Endodermal cell (in vitro differentiated cells): Measurements from ENCODE around the gene ATP13A2. TPM values are rescaled to one million over a fixed set of nuclear protein-coding genes. Genes with fewer than 3 reads are reported as not detected.
"Not testable (repeated sequence)": the region's sequence is repeated elsewhere in the genome, so short reads cannot be mapped to it uniquely, and the experiment has no call there.

Experiments used
- DNase-seq: peaks from one replicate; pipeline ENCODE4 v3.0.0-alpha.2; 2017
- H3K27ac ChIP-seq: 2 replicates; pipeline ENCODE4 v1.5.1; 2013; ENCODE audit warnings: mild to moderate bottlenecking, low read depth, low read length, moderate library complexity
- H3K27me3 ChIP-seq: 2 replicates; pipeline ENCODE4 v1.6.1; 2013; ENCODE audit warnings: mild to moderate bottlenecking, low read length, moderate library complexity; ENCODE audit not compliant: insufficient read depth, control insufficient read depth, poor library complexity, severe bottlenecking
- H3K36me3 ChIP-seq: 2 replicates; pipeline ENCODE4 v1.7.0; 2013; ENCODE audit warnings: mild to moderate bottlenecking, low read length, moderate library complexity; ENCODE audit not compliant: control insufficient read depth, insufficient read depth
- H3K4me1 ChIP-seq: one replicate; pipeline ENCODE4 v1.7.0; 2013; ENCODE audit warnings: low read length; ENCODE audit not compliant: control insufficient read depth, insufficient read depth
- H3K4me3 ChIP-seq: 2 replicates; pipeline ENCODE4 v1.5.1; 2013; ENCODE audit warnings: mild to moderate bottlenecking, low read length, moderate library complexity
- H3K9ac ChIP-seq: 2 replicates; pipeline ENCODE4 v1.6.1; 2013; ENCODE audit warnings: mild to moderate bottlenecking, low read length, moderate library complexity; ENCODE audit not compliant: poor library complexity, severe bottlenecking; ENCODE audit errors: extremely low read depth
- H3K9me3 ChIP-seq: 2 replicates; pipeline ENCODE4 v1.6.1; 2013; ENCODE audit warnings: mild to moderate bottlenecking, low read length, moderate library complexity; ENCODE audit not compliant: control insufficient read depth
- H3K27ac Mint-ChIP-seq: 2 replicates; pipeline ENCODE4 v1.8.0; 2020; ENCODE audit warnings: mixed read lengths
- H3K27me3 Mint-ChIP-seq: 2 replicates; pipeline ENCODE4 v1.8.0; 2021; ENCODE audit warnings: mild to moderate bottlenecking, mixed read lengths; ENCODE audit not compliant: insufficient read depth
- H3K36me3 Mint-ChIP-seq: 2 replicates; pipeline ENCODE4 v1.8.0; 2020; ENCODE audit warnings: low read depth, mixed read lengths
- H3K4me1 Mint-ChIP-seq: 2 replicates; pipeline ENCODE4 v1.8.0; 2020; ENCODE audit warnings: mixed read lengths
- H3K4me3 Mint-ChIP-seq: 2 replicates; pipeline ENCODE4 v1.8.0; 2020; ENCODE audit warnings: mild to moderate bottlenecking, moderate library complexity, mixed read lengths
- H3K9me3 Mint-ChIP-seq: 2 replicates; pipeline ENCODE4 v1.8.0; 2020; ENCODE audit warnings: mild to moderate bottlenecking, mixed read lengths
- CTCF ChIP-seq: fragments of 200-600 bp; sonication (generic); conservative IDR thresholded peaks from 2 replicates; pipeline ENCODE4 v1.5.0; 2021; ENCODE audit warnings: antibody characterized with exemption, mild to moderate bottlenecking
- whole genome bisulfite sequencing, 2 experiments: methylation state at CpG; one replicate each; pipeline versions ENCODE4 v1.1.5 to v1.1.7; 2013; ENCODE audit warnings: missing lambda C conversion rate in 2 of 2, mixed read lengths in 1 of 2; ENCODE audit not compliant: insufficient coverage in 1 of 2, insufficient read length in 1 of 2; 5-methylcytosine and 5-hydroxymethylcytosine counted together
- total RNA-seq, 2 donors: library from RNA; stranded (reverse); fragmentation: NEBNext Ultra II Directional in 1 of 2; extraction: Animal tissue kit (Norgen Biotek cat#: 25700) in 1 of 2; gene quantifications; 2 replicates in 1 of 2; 3 replicates in 1 of 2; pipeline ENCODE4 v1.2.1, GENCODE V29; 2021

The ATP13A2 gene
- total RNA-seq, 2 donors from 2014 or later: 69.4 to 82.6 TPM

- Histone ChIP-seq H3K27me3 (no peaks in the 10 kb centered on the region), H3K9me3 (no peaks in the 10 kb centered on the region), H3K4me1 (no peaks in the 10 kb centered on the region), H3K4me3 (no peak overlapping the region), H3K9ac (no peak overlapping the region), H3K36me3 (peaks cover 12% of the 10 kb centered on the region), H3K27ac (no peak overlapping the region)
- Mint-ChIP-seq H3K36me3 (peaks cover 40% of the 10 kb centered on the region), H3K4me3 (no peak overlapping the region), H3K27ac (peak overlapping the region; percentile 62), H3K9me3 (no peaks in the 10 kb centered on the region), H3K4me1 (peaks cover 4% of the 10 kb centered on the region), H3K27me3 (no peaks in the 10 kb centered on the region)
- no peak for TF ChIP-seq CTCF
- DNase-seq: no peak
- WGBS, 2 experiments: 81 to 82% methylated on average over 1 to 7 of the region's 7 CpGs
Measured at GRCh38 chr1:16967095-16967575, 44.6 kb downstream of the ATP13A2 start.

DNA sequence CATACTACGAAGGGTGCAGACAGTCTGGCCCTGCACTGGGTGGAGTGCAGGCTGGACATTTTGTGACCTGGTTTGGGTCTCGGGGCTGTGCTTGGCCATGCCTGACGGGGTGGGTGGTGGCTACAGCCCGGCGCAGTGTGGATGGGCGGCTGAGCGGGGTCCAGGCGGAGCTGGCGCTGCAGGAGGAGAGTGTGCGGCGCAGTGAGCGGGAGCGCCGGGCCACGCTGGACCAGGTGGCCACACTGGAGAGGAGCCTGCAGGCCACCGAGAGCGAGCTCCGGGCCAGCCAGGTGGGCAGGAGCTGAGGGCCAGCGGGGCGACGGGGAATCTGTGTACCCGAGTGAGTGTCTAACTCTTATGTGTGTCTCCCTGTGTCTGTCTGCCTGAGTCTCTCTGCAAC lies 45.4 kb downstream of the ATP13A2 start:
- H3K9ac ChIP-seq: no peak overlapping the region
- H3K27ac ChIP-seq: no peak overlapping the region
- WGBS, 2 experiments: 96 to 97% methylated on average over 15 to 22 of the region's 22 CpGs

GRCh38 chr1:16965486-16966067 lies 46.2 kb downstream of the ATP13A2 start:
- Mint-ChIP-seq H3K27ac (peak overlapping the region; percentile 66), H3K4me1 (peaks cover 4% of the 10 kb centered on the region), H3K9me3 (no peaks in the 10 kb centered on the region), H3K36me3 (peaks cover 37% of the 10 kb centered on the region), H3K4me3 (no peak overlapping the region), H3K27me3 (no peaks in the 10 kb centered on the region)
- no peak overlapping the region for H3K27ac ChIP-seq
- H3K27me3 ChIP-seq: no peaks in the 10 kb centered on the region
- peaks cover 12% of the 10 kb centered on the region for H3K36me3 ChIP-seq
- no peak for DNase-seq
- H3K9ac ChIP-seq: no peak overlapping the region
- TF ChIP-seq CTCF: no peak
- H3K4me1 ChIP-seq: no peaks in the 10 kb centered on the region
- no peak overlapping the region for H3K4me3 ChIP-seq
- no peaks in the 10 kb centered on the region for H3K9me3 ChIP-seq
- 88 to 96% methylated on average over 3 to 13 of the region's 13 CpGs for WGBS, 2 experiments

More for the DNA sequence above, 45.4 kb downstream of the ATP13A2 start:
- Mint-ChIP-seq H3K4me3 (no peak overlapping the region), H3K9me3 (no peaks in the 10 kb centered on the region), H3K36me3 (peaks cover 40% of the 10 kb centered on the region), H3K4me1 (peaks cover 4% of the 10 kb centered on the region), H3K27me3 (no peaks in the 10 kb centered on the region), H3K27ac (no peak overlapping the region)
- no peak for TF ChIP-seq CTCF
- no peaks in the 10 kb centered on the region for H3K9me3 ChIP-seq
- H3K4me3 ChIP-seq: no peak overlapping the region
- H3K27me3 ChIP-seq: no peaks in the 10 kb centered on the region
- peaks cover 12% of the 10 kb centered on the region for H3K36me3 ChIP-seq
- no peaks in the 10 kb centered on the region for H3K4me1 ChIP-seq
- DNase-seq: no peak

DNA sequence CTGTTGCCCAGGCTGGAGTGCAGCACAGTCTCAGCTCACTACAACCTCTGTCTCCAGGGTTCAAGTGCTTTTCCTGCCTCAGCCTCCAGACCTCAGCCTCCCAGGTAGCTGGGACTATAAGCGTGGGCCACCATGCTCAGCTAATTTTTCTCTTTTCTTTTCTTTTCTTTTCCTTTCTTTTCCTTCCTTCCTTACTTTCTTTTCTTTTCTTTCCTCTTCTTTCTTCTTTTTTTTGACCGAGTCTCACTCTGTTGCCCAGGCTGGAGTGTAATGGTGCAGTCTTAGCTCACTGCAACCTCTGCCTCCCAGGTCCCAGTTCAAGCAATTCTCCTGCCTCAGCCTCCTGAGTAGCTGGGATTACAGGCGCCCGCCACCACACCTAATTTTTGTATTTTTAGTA lies 47.6 kb downstream of the ATP13A2 start:
- H3K9me3 ChIP-seq: not testable (repeated sequence)

More for the DNA sequence above, 47.6 kb downstream of the ATP13A2 start:
- not testable (repeated sequence) for H3K27ac ChIP-seq, H3K9ac ChIP-seq, H3K27me3 Mint-ChIP-seq, H3K4me1 ChIP-seq, H3K4me3 Mint-ChIP-seq, H3K27me3 ChIP-seq, DNase-seq, H3K27ac Mint-ChIP-seq, H3K4me1 Mint-ChIP-seq, H3K4me3 ChIP-seq, H3K9me3 Mint-ChIP-seq
- peaks cover 39% of the 10 kb centered on the region for H3K36me3 Mint-ChIP-seq
- peaks cover 12% of the 10 kb centered on the region for H3K36me3 ChIP-seq
- WGBS, 2 experiments: 95% methylated on average over 4 of the region's 4 CpGs
